Thyroid gland (tissue), 4 donors: ENCODE data around the gene C22orf15. TPM values are rescaled to one million over a fixed set of nuclear protein-coding genes. Genes with fewer than 3 reads are reported as not detected.

ENCODE experiments used
- DNase-seq, 2 donors: peaks; one replicate each; pipeline ENCODE4 v3.0.0-alpha.2; 2019
- H3K27ac ChIP-seq, 3 donors: fragments of 200-600 bp; sonication (generic); 1 replicate in 2 of 3; 2 replicates in 1 of 3; pipeline ENCODE4 v1.5.1; 2016 to 2019; ENCODE audit warnings: mild to moderate bottlenecking in 1 of 3, moderate library complexity in 1 of 3
- H3K27me3 ChIP-seq: fragments of 200-600 bp; sonication (generic); one replicate; pipeline ENCODE4 v1.5.1; 2019
- H3K36me3 ChIP-seq, 2 donors: fragments of 200-600 bp; sonication (generic); one replicate each; pipeline ENCODE4 v1.5.1; 2016 to 2019
- H3K4me1 ChIP-seq, 2 donors: fragments of 200-600 bp; sonication (generic); one replicate each; pipeline ENCODE4 v1.5.1; 2017 to 2019
- H3K4me3 ChIP-seq, 3 donors: fragments of 200-600 bp; sonication (generic); replicated peaks in 1 of 3; 1 replicate in 2 of 3; 2 replicates in 1 of 3; pipeline ENCODE4 v1.5.1; 2016; ENCODE audit warnings: mild to moderate bottlenecking in 1 of 3
- H3K9me3 ChIP-seq: fragments of 200-600 bp; sonication (generic); one replicate; pipeline ENCODE4 v1.5.1; 2017
- POLR2A ChIP-seq, 2 donors: fragments of 450-650 bp; IDR thresholded peaks; one replicate each; pipeline ENCODE4 v1.6.1; 2017; ENCODE audit warnings: antibody characterized with exemption in 2 of 2, mild to moderate bottlenecking in 2 of 2, moderate library complexity in 1 of 2
- WGBS, 2 donors: methylation state at CpG; one replicate each; pipeline ENCODE4 v1.1.5; 2017; 5-methylcytosine and 5-hydroxymethylcytosine counted together
- intact Hi-C: fragments of 100-400 bp; cut with DNase I; formaldehyde crosslinking; loops from one replicate; pipeline ENCODE4 v1.15.1; 2023
- total RNA-seq, 4 donors: library from RNA; depleted of rRNA; stranded (reverse); fragments of >200 nt; gene quantifications; one replicate each; pipeline ENCODE4 v1.2.3, GENCODE V29; 2016
- TF ChIP-seq, protein P1 (sequence below), 6 experiments: fragments of 200-600 bp in 3 of 6; fragments of 450-650 bp in 3 of 6; sonication (generic) in 3 of 6; IDR thresholded peaks; one replicate each; pipeline ENCODE4 v1.5.1; 2016 to 2019; ENCODE audit warnings: antibody characterized with exemption in 6 of 6, mild to moderate bottlenecking in 2 of 6, inconsistent platforms in 1 of 6, moderate library complexity in 1 of 6

Gene C22orf15
- total RNA-seq, 4 donors from 2014 or later: not detected

DNA sequence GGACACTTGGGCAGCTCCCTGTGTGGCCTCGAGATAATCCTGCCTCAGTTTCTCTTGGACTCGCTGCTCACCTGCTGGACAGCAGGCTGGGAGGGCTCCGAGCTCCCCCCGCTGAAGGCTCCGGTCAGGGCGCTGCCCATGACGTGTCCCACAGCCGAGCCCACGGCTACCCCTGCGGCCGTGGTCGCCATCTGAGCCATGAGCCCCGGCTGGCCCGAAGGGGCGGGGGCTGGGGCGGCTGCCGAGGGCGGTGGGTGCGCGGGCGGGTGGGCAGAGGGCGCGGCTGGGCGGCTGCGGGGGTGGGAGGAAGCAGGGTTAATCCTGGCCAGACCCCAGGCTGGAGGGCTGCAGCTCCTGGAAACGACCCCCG, 4.5 kb downstream of the C22orf15 start:
- H3K4me3 ChIP-seq: peak overlapping the region; percentile 31 to 80 (median 78)
- WGBS, 2 donors: 10 to 13% methylated on average over 3 to 10 of the region's 27 CpGs
- peaks cover 14 to 35% of the 10 kb centered on the region in 2 donors for H3K4me1 ChIP-seq
- H3K27ac ChIP-seq: peak overlapping the region; percentile 64 to 89 (median 84)
- TF ChIP-seq, protein P1, sequence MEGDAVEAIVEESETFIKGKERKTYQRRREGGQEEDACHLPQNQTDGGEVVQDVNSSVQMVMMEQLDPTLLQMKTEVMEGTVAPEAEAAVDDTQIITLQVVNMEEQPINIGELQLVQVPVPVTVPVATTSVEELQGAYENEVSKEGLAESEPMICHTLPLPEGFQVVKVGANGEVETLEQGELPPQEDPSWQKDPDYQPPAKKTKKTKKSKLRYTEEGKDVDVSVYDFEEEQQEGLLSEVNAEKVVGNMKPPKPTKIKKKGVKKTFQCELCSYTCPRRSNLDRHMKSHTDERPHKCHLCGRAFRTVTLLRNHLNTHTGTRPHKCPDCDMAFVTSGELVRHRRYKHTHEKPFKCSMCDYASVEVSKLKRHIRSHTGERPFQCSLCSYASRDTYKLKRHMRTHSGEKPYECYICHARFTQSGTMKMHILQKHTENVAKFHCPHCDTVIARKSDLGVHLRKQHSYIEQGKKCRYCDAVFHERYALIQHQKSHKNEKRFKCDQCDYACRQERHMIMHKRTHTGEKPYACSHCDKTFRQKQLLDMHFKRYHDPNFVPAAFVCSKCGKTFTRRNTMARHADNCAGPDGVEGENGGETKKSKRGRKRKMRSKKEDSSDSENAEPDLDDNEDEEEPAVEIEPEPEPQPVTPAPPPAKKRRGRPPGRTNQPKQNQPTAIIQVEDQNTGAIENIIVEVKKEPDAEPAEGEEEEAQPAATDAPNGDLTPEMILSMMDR (IDR thresholded peaks at IDR 0.05): no peak
- no peak for TF ChIP-seq POLR2A (IDR thresholded peaks at IDR 0.05)
- H3K36me3 ChIP-seq: no peaks in the 10 kb centered on the region
- intact Hi-C loops: loop anchor here (5.0 kb wide), 1 partner anchor 80 kb away; no protein-coding TSS in a partner anchor
- no peaks in the 10 kb centered on the region for H3K27me3 ChIP-seq
- no peaks in the 10 kb centered on the region for H3K9me3 ChIP-seq
- no peak for DNase-seq

DNA sequence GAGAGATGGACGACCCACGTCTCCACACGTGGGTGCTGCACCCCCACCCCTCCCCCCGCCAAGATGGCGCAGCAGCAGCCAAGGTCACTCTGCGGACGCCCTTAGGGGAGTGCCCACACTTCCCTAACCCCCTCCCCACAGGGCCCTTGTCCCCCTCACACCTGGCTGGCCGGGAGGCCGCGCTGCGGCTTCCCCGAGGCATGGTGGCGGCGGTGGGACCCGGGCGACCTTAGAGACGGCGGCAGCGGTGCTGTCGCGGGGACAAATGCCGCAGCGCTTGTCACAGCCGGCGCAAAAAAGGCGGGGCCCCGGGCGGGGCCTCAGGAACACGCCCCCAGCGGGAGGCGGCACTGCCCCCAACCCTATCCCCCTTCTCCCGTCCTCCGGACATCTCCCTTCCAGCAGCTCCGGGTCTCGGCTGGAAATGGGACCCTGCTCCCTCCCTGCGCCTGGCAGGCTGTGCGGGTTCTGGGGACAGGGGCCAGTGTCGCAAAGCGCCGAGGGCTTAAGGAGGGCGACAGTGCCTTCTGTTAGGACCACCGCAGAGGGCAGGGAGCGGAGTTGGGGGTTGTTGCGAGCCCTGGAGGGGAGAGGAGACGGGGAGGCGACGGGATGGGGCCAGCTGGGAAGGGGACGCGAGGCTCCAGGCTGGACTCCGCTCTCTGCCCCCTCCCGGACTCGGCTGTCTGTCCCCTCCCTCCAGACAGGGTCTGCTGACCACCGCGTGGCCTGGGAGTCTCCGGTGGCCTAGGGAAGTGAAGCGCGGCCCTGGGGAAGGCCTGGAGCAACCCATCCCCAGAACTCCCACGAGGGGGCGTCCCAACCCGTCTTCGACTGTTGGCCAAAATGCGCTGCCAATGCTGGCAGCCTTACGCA, 5.1 kb downstream of the C22orf15 start, which contains the start of gene CHCHD10:
Gene CHCHD10 (minus strand): TSS at position 300 of the 876 bp plus-strand sequence. CDS start 98 bp downstream, at position 202.
- H3K27ac ChIP-seq: peak within 1 kb of the TSS; percentile 64 to 89 (median 84)
- intact Hi-C loops: loop anchor here (5.0 kb wide), 1 partner anchor 79 kb away; no protein-coding TSS in a partner anchor
- peak; percentile 87 to 92 for DNase-seq
- H3K4me1 ChIP-seq: peaks cover 13 to 32% of the 10 kb centered on the region in 2 donors
- no peaks in the 10 kb centered on the region for H3K9me3 ChIP-seq
- no peaks in the 10 kb centered on the region for H3K36me3 ChIP-seq
- 0 to 1% methylated on average over 19 to 23 of the region's 63 CpGs for WGBS, 2 donors
- peak within 1 kb of the TSS; percentile 31 to 80 (median 78) for H3K4me3 ChIP-seq
- no peaks in the 10 kb centered on the region for H3K27me3 ChIP-seq
- TF ChIP-seq, protein P1 (IDR thresholded peaks at IDR 0.05): peak; percentile 44 to 86 (median 73)
- peak; percentile 71 to 96 for TF ChIP-seq POLR2A (IDR thresholded peaks at IDR 0.05)

DNA sequence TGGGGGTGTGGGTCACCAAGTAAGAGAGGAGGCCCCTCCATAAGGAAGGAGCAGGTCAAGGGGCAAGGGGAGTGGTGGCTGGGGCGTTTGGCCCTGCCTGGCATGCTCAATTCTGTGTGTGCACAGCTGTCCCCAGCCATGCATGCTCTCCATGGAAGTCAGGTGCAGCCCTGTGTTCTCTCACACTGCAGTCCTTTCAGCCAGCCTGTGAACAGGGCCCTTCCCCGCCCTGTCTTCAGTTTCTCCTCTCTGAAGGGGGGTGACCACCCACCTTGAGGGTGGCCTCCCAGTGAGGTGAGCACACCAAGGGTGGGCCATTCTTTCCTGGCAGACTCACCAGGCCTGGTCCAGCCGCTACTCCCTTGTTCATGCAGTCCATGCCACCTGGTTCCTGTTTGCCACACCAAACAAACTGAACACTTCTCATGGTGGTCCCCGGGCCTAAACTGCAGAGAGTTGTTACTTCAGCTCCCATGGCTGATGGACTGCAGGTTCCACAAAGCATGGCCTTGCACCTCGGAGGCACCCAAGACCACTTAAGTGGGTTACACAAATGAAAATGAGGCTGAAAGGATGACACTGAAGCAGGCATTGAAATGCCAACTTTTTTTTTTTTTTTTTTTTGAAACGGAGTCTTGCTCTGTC, 6.7 kb downstream of the C22orf15 start:
- H3K36me3 ChIP-seq: no peaks in the 10 kb centered on the region
- 79 to 84% methylated on average over 6 of the region's 6 CpGs for WGBS, 2 donors
- no peak for DNase-seq
- H3K27me3 ChIP-seq: no peaks in the 10 kb centered on the region
- TF ChIP-seq, protein P1 (IDR thresholded peaks at IDR 0.05): no peak
- no peak for TF ChIP-seq POLR2A (IDR thresholded peaks at IDR 0.05)
- no peak overlapping the region for H3K4me3 ChIP-seq
- peaks cover 14 to 33% of the 10 kb centered on the region in 2 donors for H3K4me1 ChIP-seq
- intact Hi-C loops: loop anchor here (5.0 kb wide), 1 partner anchor 78 kb away; no protein-coding TSS in a partner anchor
- no peaks in the 10 kb centered on the region for H3K9me3 ChIP-seq
- H3K27ac ChIP-seq: peak overlapping the region in 1 of 3 donors; percentile 84

DNA sequence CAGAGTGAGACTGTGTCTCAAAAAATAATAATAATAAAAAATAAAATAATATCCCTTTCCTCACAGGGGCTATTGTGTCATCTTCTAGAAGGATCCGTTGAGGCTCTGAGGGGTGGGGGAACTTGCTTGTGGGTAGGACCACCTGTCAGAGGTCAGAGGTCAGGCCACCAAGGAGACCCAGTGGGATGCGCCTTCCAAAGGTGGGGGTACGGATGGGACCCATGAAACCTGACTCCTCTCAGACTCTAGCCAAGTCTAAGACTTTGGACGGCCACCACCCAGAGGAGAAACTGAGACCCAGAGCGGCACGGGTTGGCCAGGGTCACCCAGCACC, 9.5 kb downstream of the C22orf15 start:
- no peak overlapping the region for H3K27ac ChIP-seq
- H3K36me3 ChIP-seq: no peaks in the 10 kb centered on the region
- no peaks in the 10 kb centered on the region for H3K27me3 ChIP-seq
- peak overlapping the region in 1 of 3 donors; percentile 35 for H3K4me3 ChIP-seq
- no peak for TF ChIP-seq POLR2A (IDR thresholded peaks at IDR 0.05)
- TF ChIP-seq, protein P1 (IDR thresholded peaks at IDR 0.05): no peak
- H3K9me3 ChIP-seq: no peaks in the 10 kb centered on the region
- 24 to 37% methylated on average over 3 to 5 of the region's 6 CpGs for WGBS, 2 donors
- intact Hi-C loops: no loop called here
- H3K4me1 ChIP-seq: peaks cover 8 to 18% of the 10 kb centered on the region in 2 donors
- no peak for DNase-seq
